NCI-H1092 (cell line): ENCODE measurements around the gene IER5L.
"Not testable (repeated sequence)": the region's sequence is repeated elsewhere in the genome, so short reads cannot be mapped to it uniquely, and the experiment has no call there.

Source experiments
- DNase-seq: peaks from one replicate; lab custom pipeline; 2025; lab: John Stamatoyannopoulos, UW

Gene IER5L

GRCh38 chr9:129178568-129179382, 714 bp upstream of the IER5L start:
- no peak for DNase-seq

GRCh38 chr9:129177443-129177790, 644 bp downstream of the IER5L start:
- DNase-seq: no peak

GRCh38 chr9:129176701-129177442, 1.2 kb downstream of the IER5L start:
- DNase-seq: no peak

GRCh38 chr9:129175825-129176633, 2.0 kb downstream of the IER5L start:
- no peak for DNase-seq

GRCh38 chr9:129175515-129175824, 2.6 kb downstream of the IER5L start:
- DNase-seq: no peak

- DNase-seq: no peak
These were observed 3.1 kb downstream of the IER5L start for GRCh38 chr9:129174724-129175514.

- DNase-seq: peak; percentile 66
These were observed 3.8 kb downstream of the IER5L start for GRCh38 chr9:129174102-129174723.

- DNase-seq: no peak
These were observed 4.6 kb downstream of the IER5L start for GRCh38 chr9:129173296-129174101.

- DNase-seq: no peak
These were observed 5.2 kb downstream of the IER5L start for GRCh38 chr9:129172816-129173215.

GRCh38 chr9:129171993-129172751, 5.9 kb downstream of the IER5L start:
- no peak for DNase-seq

- DNase-seq: no peak
These were observed 7.8 kb downstream of the IER5L start for GRCh38 chr9:129170229-129170628.

GRCh38 chr9:129166623-129167557, 11.2 kb downstream of the IER5L start:
- DNase-seq: no peak

GRCh38 chr9:129165198-129165597, 12.9 kb downstream of the IER5L start:
- DNase-seq: no peak

- DNase-seq: no peak
These were observed 13.7 kb downstream of the IER5L start for GRCh38 chr9:129164246-129164930.

- DNase-seq: no peak
These were observed 14.3 kb downstream of the IER5L start for GRCh38 chr9:129163753-129164152.

GRCh38 chr9:129163198-129163670, 14.8 kb downstream of the IER5L start:
- DNase-seq: not testable (repeated sequence)

- no peak for DNase-seq
These were observed 15.4 kb downstream of the IER5L start for GRCh38 chr9:129162497-129163197.

GRCh38 chr9:129161534-129161837, 16.6 kb downstream of the IER5L start:
- DNase-seq: no peak
